HFFc6 (cell line): ENCODE data around the gene THSD7A. TPM values are rescaled to one million over a fixed set of nuclear protein-coding genes. Genes with fewer than 3 reads are reported as not detected.

Experiments
- DNase-seq: peaks from one replicate; pipeline ENCODE4 v3.0.0-alpha.2; 2018
- H3K27ac Mint-ChIP-seq: 2 replicates; pipeline ENCODE4 v1.8.0; 2020; ENCODE audit warnings: mild to moderate bottlenecking, mixed read lengths
- H3K27me3 Mint-ChIP-seq: 2 replicates; pipeline ENCODE4 v1.8.0; 2021; ENCODE audit warnings: mild to moderate bottlenecking, moderate library complexity, mixed read lengths; ENCODE audit not compliant: insufficient read depth
- H3K36me3 Mint-ChIP-seq: 2 replicates; pipeline ENCODE4 v1.8.0; 2021; ENCODE audit warnings: low read depth, mixed read lengths
- H3K4me1 Mint-ChIP-seq: 2 replicates; pipeline ENCODE4 v1.8.0; 2020; ENCODE audit warnings: low read depth, mixed read lengths
- H3K4me3 Mint-ChIP-seq: 2 replicates; pipeline ENCODE4 v1.8.0; 2020; ENCODE audit warnings: mild to moderate bottlenecking, moderate library complexity, mixed read lengths
- H3K9me3 Mint-ChIP-seq: 2 replicates; pipeline ENCODE4 v1.8.0; 2020; ENCODE audit warnings: mild to moderate bottlenecking, mixed read lengths
- CTCF ChIP-seq: fragments of 200-600 bp; sonication (generic); IDR thresholded peaks from 2 replicates; pipeline ENCODE4 v1.5.0; 2021; ENCODE audit warnings: antibody characterized with exemption, mild to moderate bottlenecking
- total RNA-seq, 6 experiments: library from RNA; stranded (reverse); fragmentation: NEBNext Ultra II Directional; extraction: Animal tissue kit (Norgen Biotek cat#: 25700); gene quantifications; 2 replicates in 1 of 6; 3 replicates in 5 of 6; pipeline ENCODE4 v1.2.3, GENCODE V29; 2021

THSD7A gene
- total RNA-seq, 6 experiments from 2014 or later = not detected

- H3K36me3 Mint-ChIP-seq = no peaks in the 10 kb centered on the region
- no peak overlapping the region for H3K27ac Mint-ChIP-seq
- TF ChIP-seq CTCF = no peak
- no peaks in the 10 kb centered on the region for H3K27me3 Mint-ChIP-seq
- H3K9me3 Mint-ChIP-seq = peaks cover 39% of the 10 kb centered on the region
- no peak overlapping the region for H3K4me3 Mint-ChIP-seq
- DNase-seq = no peak
- no peaks in the 10 kb centered on the region for H3K4me1 Mint-ChIP-seq
Observed at GRCh38 chr7:11486271-11486670, 345.7 kb downstream of the THSD7A start.

GRCh38 chr7:11485636-11486035 lies 346.4 kb downstream of the THSD7A start:
- H3K4me3 Mint-ChIP-seq = no peak overlapping the region
- peaks cover 39% of the 10 kb centered on the region for H3K9me3 Mint-ChIP-seq

GRCh38 chr7:11480143-11480542 lies 351.9 kb downstream of the THSD7A start:
- Mint-ChIP-seq H3K4me3 (no peak overlapping the region), H3K4me1 (no peaks in the 10 kb centered on the region), H3K9me3 (peaks cover 44% of the 10 kb centered on the region), H3K27ac (no peak overlapping the region), H3K27me3 (no peaks in the 10 kb centered on the region), H3K36me3 (no peaks in the 10 kb centered on the region)
- no peak for DNase-seq
- no peak for TF ChIP-seq CTCF

More at GRCh38 chr7:11485636-11486035, 346.4 kb downstream of the THSD7A start:
- Mint-ChIP-seq H3K27me3 (no peaks in the 10 kb centered on the region), H3K36me3 (no peaks in the 10 kb centered on the region), H3K4me1 (no peaks in the 10 kb centered on the region), H3K27ac (no peak overlapping the region)
- DNase-seq = no peak
- TF ChIP-seq CTCF = no peak

GRCh38 chr7:11478882-11479281 lies 353.1 kb downstream of the THSD7A start:
- H3K36me3 Mint-ChIP-seq = no peaks in the 10 kb centered on the region
- no peaks in the 10 kb centered on the region for H3K4me1 Mint-ChIP-seq
- no peak for DNase-seq
- H3K9me3 Mint-ChIP-seq = peaks cover 42% of the 10 kb centered on the region
- no peak for TF ChIP-seq CTCF
- H3K27ac Mint-ChIP-seq = no peak overlapping the region
- H3K27me3 Mint-ChIP-seq = no peaks in the 10 kb centered on the region
- H3K4me3 Mint-ChIP-seq = no peak overlapping the region

- TF ChIP-seq CTCF = no peak
- no peak overlapping the region for H3K27ac Mint-ChIP-seq
- no peaks in the 10 kb centered on the region for H3K4me1 Mint-ChIP-seq
- no peak overlapping the region for H3K4me3 Mint-ChIP-seq
- no peaks in the 10 kb centered on the region for H3K27me3 Mint-ChIP-seq
- no peaks in the 10 kb centered on the region for H3K36me3 Mint-ChIP-seq
- H3K9me3 Mint-ChIP-seq = peaks cover 39% of the 10 kb centered on the region
- no peak for DNase-seq
Observed at GRCh38 chr7:11478426-11478825, 353.6 kb downstream of the THSD7A start.
